NT2/D1 (cell line): Measurements from ENCODE around the gene SIL1.

Experiments
- YY1 ChIP-seq: IDR thresholded peaks from 2 replicates; pipeline ENCODE4 v1.6.1; 2011; ENCODE audit not compliant: insufficient read length, insufficient read depth
- ZNF274 ChIP-seq: IDR thresholded peaks from 2 replicates; pipeline ENCODE4 v1.6.1; 2011; ENCODE audit warnings: mild to moderate bottlenecking, low read depth, low read length

DNA sequence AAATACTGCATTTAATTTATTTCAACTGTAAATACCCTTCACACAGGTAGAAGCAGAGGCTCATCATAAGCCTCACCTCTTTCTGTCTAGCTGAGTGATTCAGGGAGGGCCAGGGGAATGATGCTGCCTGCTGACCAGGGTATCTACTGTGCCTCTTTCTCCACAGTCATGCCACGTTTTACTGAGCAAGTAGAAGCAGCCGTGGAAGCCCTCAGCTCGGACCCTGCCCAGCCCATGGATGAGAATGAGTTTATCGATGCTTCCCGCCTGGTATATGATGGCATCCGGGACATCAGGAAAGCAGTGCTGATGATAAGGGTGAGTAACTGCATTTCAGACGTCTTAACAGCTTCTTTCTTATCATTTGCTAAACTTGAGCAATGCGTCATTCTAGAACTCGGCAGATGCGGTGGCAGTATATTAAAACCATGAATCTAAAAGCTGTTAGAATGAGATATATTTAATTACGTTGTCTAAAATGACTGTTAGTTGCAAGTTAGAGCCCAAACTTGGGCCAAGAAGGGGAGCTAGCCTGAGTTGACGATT lies 273.0 kb downstream of the SIL1 start:
- TF ChIP-seq ZNF274 = no peak
- no peak for TF ChIP-seq YY1
